OCI-LY7 (cell line): ENCODE measurements around the gene GULP1.

Experiments used
- EZH2phosphoT487 ChIP-seq: fragments of 200-600 bp; sonication (generic); IDR thresholded peaks from 2 replicates; pipeline ENCODE4 v1.6.1; 2018; ENCODE audit warnings: low read depth, borderline replicate concordance, mild to moderate bottlenecking, mixed run types, antibody characterized with exemption, low read length, moderate library complexity, mixed read lengths
- TF ChIP-seq, protein P1 (sequence below): fragments of 200-600 bp; sonication (generic); conservative IDR thresholded peaks from 2 replicates; pipeline ENCODE4 v1.5.1; 2014; ENCODE audit warnings: mild to moderate bottlenecking, antibody characterized with exemption, low read length, moderate library complexity, mixed read lengths

DNA sequence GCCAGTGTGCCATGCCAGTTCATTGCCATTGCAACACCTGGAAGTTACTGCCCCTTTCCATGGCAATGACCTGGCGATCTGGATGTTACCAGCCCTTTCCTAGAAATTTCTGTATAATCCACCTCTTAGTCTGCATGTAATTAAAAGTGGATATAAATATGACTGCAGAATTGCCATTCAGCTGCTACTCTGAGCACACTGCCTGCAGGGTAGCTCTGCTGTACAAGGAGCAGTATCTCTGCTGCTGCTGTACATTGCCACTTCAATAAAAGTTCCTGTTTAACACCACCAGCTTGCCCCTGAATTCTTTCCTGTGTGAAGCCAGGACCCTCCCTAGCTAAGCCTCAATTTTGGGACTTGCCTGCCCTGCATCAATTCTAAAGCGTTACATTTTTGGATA is 17.4 kb upstream of the GULP1 start:
- TF ChIP-seq, protein P1, sequence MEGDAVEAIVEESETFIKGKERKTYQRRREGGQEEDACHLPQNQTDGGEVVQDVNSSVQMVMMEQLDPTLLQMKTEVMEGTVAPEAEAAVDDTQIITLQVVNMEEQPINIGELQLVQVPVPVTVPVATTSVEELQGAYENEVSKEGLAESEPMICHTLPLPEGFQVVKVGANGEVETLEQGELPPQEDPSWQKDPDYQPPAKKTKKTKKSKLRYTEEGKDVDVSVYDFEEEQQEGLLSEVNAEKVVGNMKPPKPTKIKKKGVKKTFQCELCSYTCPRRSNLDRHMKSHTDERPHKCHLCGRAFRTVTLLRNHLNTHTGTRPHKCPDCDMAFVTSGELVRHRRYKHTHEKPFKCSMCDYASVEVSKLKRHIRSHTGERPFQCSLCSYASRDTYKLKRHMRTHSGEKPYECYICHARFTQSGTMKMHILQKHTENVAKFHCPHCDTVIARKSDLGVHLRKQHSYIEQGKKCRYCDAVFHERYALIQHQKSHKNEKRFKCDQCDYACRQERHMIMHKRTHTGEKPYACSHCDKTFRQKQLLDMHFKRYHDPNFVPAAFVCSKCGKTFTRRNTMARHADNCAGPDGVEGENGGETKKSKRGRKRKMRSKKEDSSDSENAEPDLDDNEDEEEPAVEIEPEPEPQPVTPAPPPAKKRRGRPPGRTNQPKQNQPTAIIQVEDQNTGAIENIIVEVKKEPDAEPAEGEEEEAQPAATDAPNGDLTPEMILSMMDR = no peak
- TF ChIP-seq EZH2phosphoT487 = no peak
